ENCODE measurements around the gene CEL.
"Not testable (repeated sequence)": the region's sequence is repeated elsewhere in the genome, so short reads cannot be mapped to it uniquely, and the experiment has no call there.

Gene CEL

GRCh38 chr9:133076691-133077090 is 14.9 kb downstream of the CEL start:
- Histone ChIP-seq H3K27me3 (ENCODE audit: control insufficient read depth, insufficient read depth, low read length) (no peaks in the 10 kb centered on the region), H3K9me3 (ENCODE audit: control insufficient read depth, low read depth, low read length) (no peaks in the 10 kb centered on the region), H3K27ac (ENCODE audit: low read length) (no peak overlapping the region)

GRCh38 chr9:133078486-133078885 is 16.7 kb downstream of the CEL start:
- H3K4me1 ChIP-seq (ENCODE audit: control insufficient read depth, low read depth, low read length) = no peaks in the 10 kb centered on the region
- no peak overlapping the region for H3K4me3 ChIP-seq (ENCODE audit: low read length)
- H3K9me3 ChIP-seq (ENCODE audit: control insufficient read depth, low read depth, low read length) = no peaks in the 10 kb centered on the region
- no peak overlapping the region for H3K9ac ChIP-seq (ENCODE audit: low read length)
- H3K36me3 ChIP-seq (ENCODE audit: control insufficient read depth, low read depth, low read length) = no peaks in the 10 kb centered on the region
- no peaks in the 10 kb centered on the region for H3K27me3 ChIP-seq (ENCODE audit: control insufficient read depth, insufficient read depth, low read length)
- H3K27ac ChIP-seq (ENCODE audit: low read length) = no peak overlapping the region

More at GRCh38 chr9:133076691-133077090, 14.9 kb downstream of the CEL start:
- Histone ChIP-seq H3K36me3 (ENCODE audit: control insufficient read depth, low read depth, low read length) (no peaks in the 10 kb centered on the region), H3K9ac (ENCODE audit: low read length) (no peak overlapping the region), H3K4me1 (ENCODE audit: control insufficient read depth, low read depth, low read length) (no peaks in the 10 kb centered on the region), H3K4me3 (ENCODE audit: low read length) (no peak overlapping the region)

- H3K4me1 ChIP-seq (ENCODE audit: control insufficient read depth, low read depth, low read length) = no peaks in the 10 kb centered on the region
- no peak overlapping the region for H3K9ac ChIP-seq (ENCODE audit: low read length)
- no peaks in the 10 kb centered on the region for H3K9me3 ChIP-seq (ENCODE audit: control insufficient read depth, low read depth, low read length)
- H3K4me3 ChIP-seq (ENCODE audit: low read length) = no peak overlapping the region
- H3K27me3 ChIP-seq (ENCODE audit: control insufficient read depth, insufficient read depth, low read length) = no peaks in the 10 kb centered on the region
- H3K36me3 ChIP-seq (ENCODE audit: control insufficient read depth, low read depth, low read length) = no peaks in the 10 kb centered on the region
- no peak overlapping the region for H3K27ac ChIP-seq (ENCODE audit: low read length)
These were observed 18.4 kb downstream of the CEL start for GRCh38 chr9:133080161-133080560.

- H3K27me3 ChIP-seq (ENCODE audit: control insufficient read depth, insufficient read depth, low read length); H3K27ac ChIP-seq (ENCODE audit: low read length); H3K9ac ChIP-seq (ENCODE audit: low read length); H3K4me3 ChIP-seq (ENCODE audit: low read length); H3K9me3 ChIP-seq (ENCODE audit: control insufficient read depth, low read depth, low read length); H3K36me3 ChIP-seq (ENCODE audit: control insufficient read depth, low read depth, low read length); H3K4me1 ChIP-seq (ENCODE audit: control insufficient read depth, low read depth, low read length): not testable (repeated sequence)
These were observed 19.3 kb downstream of the CEL start for GRCh38 chr9:133080786-133081779.

GRCh38 chr9:133081957-133082644 is 20.3 kb downstream of the CEL start:
- not testable (repeated sequence) for H3K27ac ChIP-seq (ENCODE audit: low read length); H3K4me1 ChIP-seq (ENCODE audit: control insufficient read depth, low read depth, low read length); H3K9me3 ChIP-seq (ENCODE audit: control insufficient read depth, low read depth, low read length); H3K27me3 ChIP-seq (ENCODE audit: control insufficient read depth, insufficient read depth, low read length); H3K4me3 ChIP-seq (ENCODE audit: low read length); H3K36me3 ChIP-seq (ENCODE audit: control insufficient read depth, low read depth, low read length); H3K9ac ChIP-seq (ENCODE audit: low read length)

- not testable (repeated sequence) for H3K36me3 ChIP-seq (ENCODE audit: control insufficient read depth, low read depth, low read length); H3K27me3 ChIP-seq (ENCODE audit: control insufficient read depth, insufficient read depth, low read length); H3K9me3 ChIP-seq (ENCODE audit: control insufficient read depth, low read depth, low read length); H3K27ac ChIP-seq (ENCODE audit: low read length); H3K4me3 ChIP-seq (ENCODE audit: low read length); H3K4me1 ChIP-seq (ENCODE audit: control insufficient read depth, low read depth, low read length); H3K9ac ChIP-seq (ENCODE audit: low read length)
These were observed 21.9 kb downstream of the CEL start for GRCh38 chr9:133083688-133084087.

GRCh38 chr9:133086212-133086860 is 24.6 kb downstream of the CEL start:
- not testable (repeated sequence) for H3K9me3 ChIP-seq (ENCODE audit: control insufficient read depth, low read depth, low read length); H3K4me3 ChIP-seq (ENCODE audit: low read length); H3K4me1 ChIP-seq (ENCODE audit: control insufficient read depth, low read depth, low read length); H3K27me3 ChIP-seq (ENCODE audit: control insufficient read depth, insufficient read depth, low read length); H3K27ac ChIP-seq (ENCODE audit: low read length); H3K9ac ChIP-seq (ENCODE audit: low read length); H3K36me3 ChIP-seq (ENCODE audit: control insufficient read depth, low read depth, low read length)

GRCh38 chr9:133086894-133087293 is 25.1 kb downstream of the CEL start:
- Histone ChIP-seq H3K27ac (ENCODE audit: low read length) (no peak overlapping the region), H3K27me3 (ENCODE audit: control insufficient read depth, insufficient read depth, low read length) (no peaks in the 10 kb centered on the region), H3K36me3 (ENCODE audit: control insufficient read depth, low read depth, low read length) (no peaks in the 10 kb centered on the region), H3K9ac (ENCODE audit: low read length) (no peak overlapping the region), H3K4me1 (ENCODE audit: control insufficient read depth, low read depth, low read length) (no peaks in the 10 kb centered on the region), H3K4me3 (ENCODE audit: low read length) (no peak overlapping the region), H3K9me3 (ENCODE audit: control insufficient read depth, low read depth, low read length) (no peaks in the 10 kb centered on the region)

- H3K9ac ChIP-seq (ENCODE audit: low read length) = no peak overlapping the region
- H3K27ac ChIP-seq (ENCODE audit: low read length) = no peak overlapping the region
- no peaks in the 10 kb centered on the region for H3K4me1 ChIP-seq (ENCODE audit: control insufficient read depth, low read depth, low read length)
- H3K4me3 ChIP-seq (ENCODE audit: low read length) = no peak overlapping the region
- no peaks in the 10 kb centered on the region for H3K27me3 ChIP-seq (ENCODE audit: control insufficient read depth, insufficient read depth, low read length)
- H3K9me3 ChIP-seq (ENCODE audit: control insufficient read depth, low read depth, low read length) = no peaks in the 10 kb centered on the region
- no peaks in the 10 kb centered on the region for H3K36me3 ChIP-seq (ENCODE audit: control insufficient read depth, low read depth, low read length)
These were observed 25.8 kb downstream of the CEL start for GRCh38 chr9:133087429-133088145.

GRCh38 chr9:133088146-133088750 is 26.5 kb downstream of the CEL start:
- H3K9ac ChIP-seq (ENCODE audit: low read length) = no peak overlapping the region
- no peaks in the 10 kb centered on the region for H3K27me3 ChIP-seq (ENCODE audit: control insufficient read depth, insufficient read depth, low read length)
- H3K4me1 ChIP-seq (ENCODE audit: control insufficient read depth, low read depth, low read length) = no peaks in the 10 kb centered on the region
- no peak overlapping the region for H3K27ac ChIP-seq (ENCODE audit: low read length)
- no peak overlapping the region for H3K4me3 ChIP-seq (ENCODE audit: low read length)
- no peaks in the 10 kb centered on the region for H3K36me3 ChIP-seq (ENCODE audit: control insufficient read depth, low read depth, low read length)
- H3K9me3 ChIP-seq (ENCODE audit: control insufficient read depth, low read depth, low read length) = no peaks in the 10 kb centered on the region

- Histone ChIP-seq H3K9me3 (ENCODE audit: control insufficient read depth, low read depth, low read length) (no peaks in the 10 kb centered on the region), H3K36me3 (ENCODE audit: control insufficient read depth, low read depth, low read length) (no peaks in the 10 kb centered on the region), H3K27ac (ENCODE audit: low read length) (no peak overlapping the region), H3K4me1 (ENCODE audit: control insufficient read depth, low read depth, low read length) (no peaks in the 10 kb centered on the region), H3K27me3 (ENCODE audit: control insufficient read depth, insufficient read depth, low read length) (no peaks in the 10 kb centered on the region), H3K4me3 (ENCODE audit: low read length) (no peak overlapping the region), H3K9ac (ENCODE audit: low read length) (no peak overlapping the region)
These were observed 27.0 kb downstream of the CEL start for GRCh38 chr9:133088756-133089155.

Data from iPS-18a (cell line).